ENCODE measurements around the gene SLC35F1.
"Not testable (repeated sequence)": the region's sequence is repeated elsewhere in the genome, so short reads cannot be mapped to it uniquely, and the experiment has no call there.

The SLC35F1 gene

GRCh38 chr6:117906958-117907600 lies at the start of gene SLC35F1:
SLC35F1 (plus strand) TSS chr6:117907264.
- DNase-seq (ENCODE audit: low spot score) = no peak

DNA sequence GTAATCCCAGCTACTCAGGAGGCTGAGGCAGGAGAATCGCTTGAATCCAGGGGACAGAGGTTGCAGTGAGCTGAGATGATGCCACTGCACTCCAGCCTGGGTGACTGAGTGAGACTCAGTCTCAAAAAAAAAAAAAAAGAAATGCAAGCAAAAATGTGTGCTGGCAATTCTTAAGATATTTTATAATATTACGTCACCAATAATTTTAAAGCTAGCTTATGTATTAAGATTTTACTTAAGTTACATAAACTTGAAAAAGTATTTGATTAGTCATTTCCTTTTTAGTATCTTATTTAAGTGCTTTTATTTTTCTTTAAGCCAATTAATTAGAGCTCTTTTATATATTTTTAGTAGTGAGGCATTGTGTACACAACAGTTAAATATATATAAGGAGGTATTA lies 48.5 kb upstream of the SLC35F1 start:
- not testable (repeated sequence) for DNase-seq (ENCODE audit: low spot score)

DNA sequence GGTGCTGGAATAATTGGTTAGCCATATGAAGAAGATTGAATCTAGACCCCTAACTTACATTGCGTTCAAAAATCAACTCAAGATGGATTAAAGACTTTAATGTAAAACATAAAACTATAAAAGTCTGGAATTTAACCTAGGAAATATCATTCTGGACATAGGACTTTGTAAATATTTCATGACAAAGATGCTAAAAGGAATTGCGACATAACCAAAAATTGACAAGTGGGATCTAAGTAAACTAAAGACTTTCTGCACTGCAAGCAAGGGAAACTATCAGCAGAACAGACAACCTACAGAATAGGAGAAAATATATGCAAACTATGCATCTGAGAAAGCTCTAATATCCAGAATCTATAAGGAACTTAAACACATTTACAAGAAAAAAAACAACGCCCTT lies 45.5 kb upstream of the SLC35F1 start:
- DNase-seq (ENCODE audit: low spot score) = no peak

DNA sequence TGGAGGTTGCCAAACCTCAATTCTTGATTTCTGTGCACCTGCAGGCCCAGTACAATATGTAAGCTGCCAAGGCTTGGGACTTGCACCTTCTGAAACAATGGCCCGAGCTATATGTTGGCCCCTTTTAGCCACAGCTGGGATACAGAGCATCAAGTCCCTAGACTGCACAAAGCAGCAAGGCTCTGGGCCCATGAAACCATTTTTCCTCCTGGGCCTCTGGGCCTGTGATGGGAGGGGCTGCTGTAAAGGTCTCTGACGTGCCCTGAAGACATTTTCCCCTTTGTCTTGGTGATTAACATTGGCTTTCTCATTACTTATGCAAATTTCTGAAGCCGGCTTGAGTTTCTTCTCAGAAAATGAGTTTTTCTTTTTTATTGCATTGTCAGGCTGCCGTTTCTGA lies 40.5 kb upstream of the SLC35F1 start:
- DNase-seq (ENCODE audit: low spot score) = no peak

DNA sequence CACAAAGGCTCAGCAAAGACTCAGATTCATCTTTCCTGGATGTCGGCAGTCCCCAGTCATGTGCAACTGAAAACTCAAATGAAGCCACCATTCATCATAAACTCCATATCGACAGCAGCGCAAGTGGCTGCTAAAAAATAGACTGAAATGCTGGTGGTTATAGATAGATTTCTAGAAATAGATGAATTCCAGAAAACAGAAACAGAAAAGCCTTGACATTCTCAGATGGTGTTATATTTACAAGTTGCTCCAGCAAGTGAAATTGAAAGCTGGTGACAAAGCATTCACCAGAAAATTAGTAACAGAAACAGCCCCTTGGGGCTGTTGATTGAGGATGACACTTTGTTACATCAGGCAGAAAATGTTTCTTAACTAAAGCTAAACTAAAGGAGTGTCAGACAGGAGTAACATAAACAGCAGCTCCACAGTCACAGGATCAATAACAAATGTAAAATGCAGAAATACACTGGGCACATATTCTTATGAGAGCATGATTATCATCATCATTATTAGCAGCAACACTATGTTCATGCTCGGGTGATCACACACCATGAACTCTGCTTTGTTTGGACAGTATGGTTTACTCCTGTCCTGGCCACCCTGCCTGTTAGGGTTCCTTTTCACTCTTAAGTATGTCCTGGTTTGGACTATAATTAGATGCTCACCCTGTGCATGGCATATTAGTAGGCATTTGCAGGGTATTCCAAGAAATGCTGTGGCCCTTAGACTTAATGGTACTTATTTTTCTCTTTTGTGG lies 36.4 kb upstream of the SLC35F1 start:
- no peak for DNase-seq (ENCODE audit: low spot score)

- DNase-seq (ENCODE audit: low spot score) = no peak
Measured at GRCh38 chr6:117880824-117881223, 26.2 kb upstream of the SLC35F1 start.

GRCh38 chr6:117890172-117890571 lies 16.9 kb upstream of the SLC35F1 start:
- no peak for DNase-seq (ENCODE audit: low spot score)

GRCh38 chr6:117906507-117906957 lies 532 bp upstream of the SLC35F1 start:
- no peak for DNase-seq (ENCODE audit: low spot score)

DNA sequence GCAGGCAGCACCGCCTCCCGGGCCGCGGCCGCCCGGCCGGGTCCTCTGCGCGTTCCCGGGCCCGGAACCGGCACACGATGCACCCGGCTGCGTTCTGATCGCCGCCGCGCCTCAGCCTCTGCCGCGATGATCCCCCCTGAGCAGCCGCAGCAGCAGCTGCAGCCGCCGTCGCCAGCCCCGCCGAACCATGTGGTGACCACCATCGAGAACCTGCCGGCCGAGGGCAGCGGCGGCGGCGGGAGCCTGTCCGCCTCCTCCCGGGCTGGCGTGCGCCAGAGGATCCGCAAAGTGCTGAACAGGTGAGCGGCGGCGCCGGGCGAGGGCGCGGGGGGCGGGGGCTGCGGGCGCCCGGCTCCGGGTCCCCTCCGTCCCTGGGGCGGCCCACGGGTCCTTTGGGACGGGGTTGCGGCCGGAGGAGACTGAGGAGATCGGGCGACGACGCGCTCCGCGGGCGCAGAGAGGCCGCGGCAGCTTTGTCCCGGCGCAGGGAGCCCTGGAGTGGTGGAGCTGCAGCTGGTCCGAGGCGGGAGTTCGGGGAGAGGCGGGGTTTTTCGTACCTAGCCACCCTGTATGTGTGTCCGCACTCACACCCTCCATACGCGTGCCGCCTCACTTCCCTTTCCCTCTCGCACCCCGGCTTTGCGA lies 659 bp downstream of the SLC35F1 start:
- DNase-seq (ENCODE audit: low spot score) = no peak

- no peak for DNase-seq (ENCODE audit: low spot score)
Measured at GRCh38 chr6:117908246-117909068, 1.4 kb downstream of the SLC35F1 start.

GRCh38 chr6:117909638-117910037 lies 2.6 kb downstream of the SLC35F1 start:
- DNase-seq (ENCODE audit: low spot score) = no peak

DNA sequence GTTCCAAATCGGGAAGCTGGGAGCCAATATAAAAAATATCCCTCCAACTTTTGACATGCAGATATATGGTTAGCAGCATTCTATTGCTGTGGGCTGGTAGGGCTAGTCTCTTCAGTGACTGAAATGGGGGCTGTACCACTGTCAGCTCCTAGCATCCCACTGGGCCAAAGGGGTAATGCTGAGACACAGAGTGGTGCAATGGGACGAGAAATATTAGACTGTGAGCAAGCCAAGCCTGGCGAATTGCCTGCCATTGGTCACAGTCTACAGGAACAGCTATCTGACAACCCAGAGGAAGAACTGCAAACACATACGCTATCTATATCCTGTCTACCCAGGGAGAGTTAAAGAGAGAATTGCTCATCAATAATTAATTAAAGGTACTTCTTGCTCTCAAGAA lies 3.5 kb downstream of the SLC35F1 start:
- DNase-seq (ENCODE audit: low spot score) = no peak

DNA sequence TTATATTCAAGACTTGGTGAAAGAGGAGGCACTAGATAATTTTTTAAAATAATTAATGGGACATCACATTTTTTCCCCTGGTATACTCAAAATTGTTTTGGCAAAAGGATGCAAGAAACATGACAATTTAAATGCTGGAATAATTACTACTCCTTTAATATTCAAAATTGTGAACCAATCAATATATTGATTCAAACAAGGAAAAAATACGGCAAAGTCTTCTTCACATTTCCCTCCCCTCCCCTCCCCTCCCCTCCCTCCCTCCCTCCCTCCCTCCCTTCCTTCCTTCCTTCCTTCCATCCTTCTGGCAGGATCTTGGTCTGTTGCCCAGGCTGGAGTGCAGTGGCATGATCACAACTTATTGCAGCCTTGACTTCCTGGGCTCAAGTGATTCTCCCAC lies 4.1 kb downstream of the SLC35F1 start:
- DNase-seq (ENCODE audit: low spot score) = no peak

DNA sequence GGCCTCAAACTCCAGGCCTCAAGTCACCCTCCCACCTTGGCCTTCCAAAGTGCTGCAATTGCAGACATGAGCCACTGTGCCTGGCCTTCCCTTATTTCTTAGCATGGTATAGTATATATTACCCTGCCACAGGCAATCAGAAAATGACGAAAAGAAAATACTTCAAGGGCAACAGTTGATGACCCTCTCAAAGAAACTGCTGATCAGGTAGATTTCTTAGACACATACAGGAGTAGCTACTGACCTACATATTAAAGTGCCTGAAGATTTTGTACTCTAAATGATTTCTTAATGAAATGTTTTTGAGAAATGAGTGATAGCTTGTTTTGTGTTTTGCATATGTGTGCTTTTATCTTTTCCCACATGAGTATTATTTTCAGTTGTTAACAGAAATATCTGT lies 4.6 kb downstream of the SLC35F1 start:
- no peak for DNase-seq (ENCODE audit: low spot score)

GRCh38 chr6:117915846-117916245 lies 8.8 kb downstream of the SLC35F1 start:
- no peak for DNase-seq (ENCODE audit: low spot score)

DNA sequence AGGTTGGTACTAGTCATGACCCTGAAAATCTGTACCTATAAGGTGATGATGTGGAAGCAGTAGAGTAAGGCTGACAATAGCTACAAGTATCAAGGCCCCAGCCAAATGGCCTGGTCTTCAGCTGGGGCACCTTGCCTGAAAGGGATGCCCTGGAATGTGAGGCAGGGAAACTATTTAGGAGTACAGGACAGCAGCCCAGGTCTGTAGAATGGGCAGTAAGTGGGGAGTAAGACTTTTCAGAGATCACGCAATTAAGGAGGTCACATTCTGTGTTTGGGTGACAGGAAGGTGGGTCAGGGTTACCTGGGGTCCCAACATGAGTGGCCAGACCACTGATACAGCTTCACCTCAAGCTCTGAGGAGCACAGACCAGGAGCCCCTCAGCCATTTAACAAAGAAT lies 9.4 kb downstream of the SLC35F1 start:
- no peak for DNase-seq (ENCODE audit: low spot score)

GRCh38 chr6:117917176-117917575 lies 10.1 kb downstream of the SLC35F1 start:
- no peak for DNase-seq (ENCODE audit: low spot score)

DNA sequence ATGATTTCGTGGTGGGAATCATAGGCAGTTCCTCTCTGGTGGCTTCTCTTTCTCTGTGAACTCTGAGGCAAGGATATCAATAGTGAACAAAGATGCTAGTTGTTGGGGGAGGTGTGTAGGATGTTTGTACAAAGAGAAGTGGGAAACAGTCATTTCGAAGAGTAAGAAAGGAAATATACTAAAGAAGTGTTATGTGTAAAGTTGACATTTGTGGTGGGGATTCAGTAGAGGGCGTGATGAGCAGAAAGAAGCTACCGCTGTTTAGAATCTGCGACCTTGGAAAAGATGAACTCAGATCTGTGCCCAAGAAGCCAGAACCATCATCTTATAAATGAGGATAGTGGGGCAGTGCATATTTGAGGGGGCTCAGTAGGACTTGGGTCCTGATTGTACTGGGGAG lies 11.4 kb downstream of the SLC35F1 start:
- no peak for DNase-seq (ENCODE audit: low spot score)

DNA sequence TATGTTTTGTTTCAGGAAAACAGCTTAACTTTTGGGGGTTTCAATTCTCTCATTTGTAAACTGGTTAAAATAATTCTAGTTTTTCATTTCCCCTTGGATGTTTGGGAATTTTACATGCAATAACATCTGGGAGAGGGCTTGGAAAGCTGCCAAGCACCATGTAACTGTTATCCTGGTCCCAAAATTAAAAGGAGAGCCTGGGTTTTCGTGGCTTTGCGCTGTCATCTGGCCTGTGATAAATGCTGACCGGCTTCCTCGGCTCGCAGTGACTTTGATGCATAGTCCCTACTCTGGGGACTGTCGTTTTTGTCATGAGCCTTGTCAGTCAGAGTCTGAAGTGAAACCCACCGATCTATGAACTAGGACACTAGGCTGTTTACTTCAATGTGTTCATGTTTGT lies 12.2 kb downstream of the SLC35F1 start:
- no peak for DNase-seq (ENCODE audit: low spot score)

DNA sequence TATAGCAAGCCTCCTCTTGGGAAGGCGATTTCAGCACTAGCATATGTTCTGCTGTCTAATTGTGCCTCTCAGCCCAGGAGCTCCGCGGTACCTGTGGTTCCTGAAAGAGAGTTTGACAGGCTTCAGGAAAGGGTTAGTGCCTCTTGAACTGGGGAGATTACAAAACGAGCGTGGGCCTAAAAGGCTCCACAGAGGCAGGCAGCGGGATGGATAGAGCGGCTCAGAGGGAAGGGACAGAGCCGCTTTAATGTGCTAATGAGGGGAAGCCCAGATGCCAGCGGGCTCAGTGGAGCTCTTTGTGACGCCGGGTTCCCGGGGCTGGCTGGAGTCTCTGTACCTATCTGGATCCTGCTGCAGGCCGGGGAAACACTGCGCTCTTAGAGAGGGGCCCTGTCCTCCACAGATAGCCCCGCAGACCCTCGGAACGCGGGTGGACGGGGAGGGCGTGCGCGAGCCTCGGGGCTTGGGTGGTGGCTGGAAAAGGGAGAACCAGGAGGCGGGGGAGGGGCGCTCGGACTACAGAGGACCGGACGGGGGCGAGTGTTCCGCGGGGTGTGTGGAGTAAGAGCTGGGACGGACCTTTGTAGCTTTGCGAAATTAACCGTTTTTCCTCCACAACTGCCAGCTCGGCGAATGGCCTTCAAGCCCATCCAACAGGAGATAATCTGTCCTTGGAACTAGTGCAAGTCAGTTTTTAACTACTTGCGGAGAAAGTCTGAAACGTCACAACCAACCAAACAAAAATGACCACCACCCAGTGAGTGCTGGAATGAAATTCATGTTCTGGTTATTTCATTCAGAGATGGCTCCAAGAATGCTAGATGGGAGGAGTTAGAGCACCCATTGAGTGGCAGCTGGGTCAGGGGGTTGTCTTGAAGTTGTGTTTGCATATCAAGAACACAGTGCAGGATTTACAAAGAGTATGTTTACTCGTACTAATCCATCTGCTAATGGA lies 13.0 kb downstream of the SLC35F1 start:
- DNase-seq (ENCODE audit: low spot score) = no peak

GRCh38 chr6:117924690-117925089 lies 17.6 kb downstream of the SLC35F1 start:
- DNase-seq (ENCODE audit: low spot score) = no peak
